Measurements from ENCODE around the gene IRF1.

GRCh38 chr5:132493821-132494220 lies 3.2 kb upstream of the IRF1 start:
- TF ChIP-seq CTCF (IDR thresholded peaks at IDR 0.05 in 2 of 3, conservative IDR thresholded peaks at IDR 0.05 in 1 of 3; ENCODE audit: borderline replicate concordance in 1 of 3, insufficient read depth in 1 of 3, low read depth in 2 of 3, low read length in 2 of 3) (no peak), FOSL1 (IDR thresholded peaks at IDR 0.05; ENCODE audit: low read depth) (no peak), REST (IDR thresholded peaks at IDR 0.05; ENCODE audit: low read depth) (no peak), POLR2A (IDR thresholded peaks at IDR 0.05; ENCODE audit: borderline replicate concordance, extremely low read depth, insufficient read depth, insufficient read length) (no peak), POLR2AphosphoS5 (IDR thresholded peaks at IDR 0.05; ENCODE audit: low read depth, low read length) (no peak), CEBPB (IDR thresholded peaks at IDR 0.05; ENCODE audit: low read depth) (no peak)
- TF ChIP-seq, protein P1, sequence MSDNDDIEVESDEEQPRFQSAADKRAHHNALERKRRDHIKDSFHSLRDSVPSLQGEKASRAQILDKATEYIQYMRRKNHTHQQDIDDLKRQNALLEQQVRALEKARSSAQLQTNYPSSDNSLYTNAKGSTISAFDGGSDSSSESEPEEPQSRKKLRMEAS (IDR thresholded peaks at IDR 0.05): no peak

Measured in HCT116 (cell line).